Stimulated activated naive CD4-positive, alpha-beta T cell treated with Interleukin-2 at 50 U/mL for 16 hours (primary cell): ENCODE measurements around the gene PDXDC1.
A peak's percentile ranks its signal among the peaks of the same experiment; 100 is the strongest.
"Not testable (repeated sequence)": the region's sequence is repeated elsewhere in the genome, so short reads cannot be mapped to it uniquely, and the experiment has no call there.

Source experiments
- DNase-seq: peaks from one replicate; lab custom pipeline; 2025; lab: John Stamatoyannopoulos, UW

Gene PDXDC1

GRCh38 chr16:15065961-15066360 lies 91.1 kb downstream of the PDXDC1 start:
- not testable (repeated sequence) for DNase-seq

- DNase-seq, result not testable (repeated sequence)
Measured at GRCh38 chr16:15066690-15067089, 91.9 kb downstream of the PDXDC1 start.

GRCh38 chr16:15071013-15071412 lies 96.2 kb downstream of the PDXDC1 start:
- DNase-seq, result not testable (repeated sequence)

- not testable (repeated sequence) for DNase-seq
Measured at GRCh38 chr16:15071916-15072769, 97.3 kb downstream of the PDXDC1 start.

GRCh38 chr16:15073101-15073500 lies 98.3 kb downstream of the PDXDC1 start:
- DNase-seq, result no peak

- not testable (repeated sequence) for DNase-seq
Measured at GRCh38 chr16:15076161-15076560, 101.3 kb downstream of the PDXDC1 start.

- not testable (repeated sequence) for DNase-seq
Measured at GRCh38 chr16:15080883-15081282, 106.1 kb downstream of the PDXDC1 start.

GRCh38 chr16:15082788-15083187 lies 108.0 kb downstream of the PDXDC1 start:
- DNase-seq, result not testable (repeated sequence)

- DNase-seq, result not testable (repeated sequence)
Measured at GRCh38 chr16:15090663-15091269, 115.9 kb downstream of the PDXDC1 start.

GRCh38 chr16:15093571-15093954 lies 118.7 kb downstream of the PDXDC1 start:
- not testable (repeated sequence) for DNase-seq

- DNase-seq, result peak; percentile 84
Measured at GRCh38 chr16:15093955-15094827, 119.4 kb downstream of the PDXDC1 start, which contains the start of gene RRN3. RRN3 (minus strand) TSS chr16:15094272; CDS start chr16:15094233, 39 bp downstream.

- not testable (repeated sequence) for DNase-seq
Measured at GRCh38 chr16:15096583-15096972, 121.8 kb downstream of the PDXDC1 start.

- not testable (repeated sequence) for DNase-seq
Measured at GRCh38 chr16:15099366-15099909, 124.6 kb downstream of the PDXDC1 start.

GRCh38 chr16:15100372-15100987 lies 125.7 kb downstream of the PDXDC1 start:
- not testable (repeated sequence) for DNase-seq

- not testable (repeated sequence) for DNase-seq
Measured at GRCh38 chr16:15127641-15128425, 153.0 kb downstream of the PDXDC1 start.

- not testable (repeated sequence) for DNase-seq
Measured at GRCh38 chr16:15130256-15130932, 155.6 kb downstream of the PDXDC1 start.

GRCh38 chr16:15130943-15131700 lies 156.3 kb downstream of the PDXDC1 start:
- DNase-seq, result not testable (repeated sequence)

- DNase-seq, result not testable (repeated sequence)
Measured at GRCh38 chr16:15132719-15133428, 158.0 kb downstream of the PDXDC1 start.
